ENCODE results near the gene CYRIA. TPM values are rescaled to one million over a fixed set of nuclear protein-coding genes. Genes with fewer than 3 reads are reported as not detected.

The CYRIA gene
- total RNA-seq, 4 donors from 2014 or later = 33.6 to 79.0 (median 50.0) TPM

GRCh38 chr2:16664809-16665747 lies 556 bp downstream of the CYRIA start:
- DNase-seq = peak; percentile 48 to 51
- no peak for TF ChIP-seq CTCF (IDR thresholded peaks at IDR 0.05)
- no peaks in the 10 kb centered on the region for H3K36me3 ChIP-seq
- H3K27ac ChIP-seq = peak overlapping the region; percentile 92 to 98 (median 98)
- H3K27me3 ChIP-seq = no peaks in the 10 kb centered on the region
- intact Hi-C loops (cut with DNase I) = no loop called here
- H3K4me1 ChIP-seq = peaks cover 46 to 50% of the 10 kb centered on the region in 2 donors
- H3K4me3 ChIP-seq (replicated peaks in 1 of 3) = peak overlapping the region; percentile 43 to 79 (median 57)
- WGBS, 2 donors = 2 to 3% methylated on average over 19 of the region's 34 CpGs
- H3K9me3 ChIP-seq = no peaks in the 10 kb centered on the region

GRCh38 chr2:16664052-16664731 lies 1.4 kb downstream of the CYRIA start:
- intact Hi-C loops (cut with DNase I) = no loop called here
- TF ChIP-seq CTCF (IDR thresholded peaks at IDR 0.05) = no peak
- peak in 1 of 2 donors; percentile 66 for TF ChIP-seq POLR2A (IDR thresholded peaks at IDR 0.05)
- H3K27me3 ChIP-seq = no peaks in the 10 kb centered on the region
- peak; percentile 68 to 72 for DNase-seq
- WGBS, 2 donors = 20 to 26% methylated on average over 8 to 9 of the region's 9 CpGs
- H3K4me1 ChIP-seq = peaks cover 55% of the 10 kb centered on the region in 2 donors
- peak overlapping the region; percentile 92 to 98 (median 98) for H3K27ac ChIP-seq
- H3K36me3 ChIP-seq = no peaks in the 10 kb centered on the region
- no peaks in the 10 kb centered on the region for H3K9me3 ChIP-seq
- peak overlapping the region; percentile 43 to 79 (median 57) for H3K4me3 ChIP-seq (replicated peaks in 1 of 3)

GRCh38 chr2:16663121-16663905 lies 2.3 kb downstream of the CYRIA start:
- Histone ChIP-seq H3K4me3 (replicated peaks in 1 of 3) (peak overlapping the region in 1 of 3 donors; percentile 57), H3K27me3 (no peaks in the 10 kb centered on the region), H3K4me1 (peaks cover 64% of the 10 kb centered on the region in 2 donors), H3K36me3 (no peaks in the 10 kb centered on the region), H3K9me3 (no peaks in the 10 kb centered on the region), H3K27ac (peak overlapping the region; percentile 92 to 98 (median 98))
- peak; percentile 18 to 64 for TF ChIP-seq POLR2A (IDR thresholded peaks at IDR 0.05)
- no peak for TF ChIP-seq CTCF (IDR thresholded peaks at IDR 0.05)
- intact Hi-C loops (cut with DNase I) = no loop called here
- DNase-seq = peak; percentile 80 to 89
- WGBS, 2 donors = 58 to 67% methylated on average over 4 of the region's 4 CpGs

- peak overlapping the region; percentile 92 to 98 (median 98) for H3K27ac ChIP-seq
- peak; percentile 69 to 80 for DNase-seq
Measured at GRCh38 chr2:16661936-16662839, 3.4 kb downstream of the CYRIA start.

More at GRCh38 chr2:16661936-16662839, 3.4 kb downstream of the CYRIA start:
- H3K4me1 ChIP-seq = peaks cover 74% of the 10 kb centered on the region in 2 donors
- WGBS, 2 donors = 47 to 50% methylated on average over 5 of the region's 5 CpGs
- intact Hi-C loops (cut with DNase I) = no loop called here
- H3K4me3 ChIP-seq (replicated peaks in 1 of 3) = no peak overlapping the region
- no peaks in the 10 kb centered on the region for H3K9me3 ChIP-seq
- no peaks in the 10 kb centered on the region for H3K27me3 ChIP-seq
- TF ChIP-seq POLR2A (IDR thresholded peaks at IDR 0.05) = no peak
- TF ChIP-seq CTCF (IDR thresholded peaks at IDR 0.05) = peak in 1 of 6 experiments; percentile 3
- no peaks in the 10 kb centered on the region for H3K36me3 ChIP-seq
